HepG2 (cell line): ENCODE data around the gene SH3D19. TPM values are rescaled to one million over a fixed set of nuclear protein-coding genes. Genes with fewer than 3 reads are reported as not detected.

Source experiments
- CEBPG ChIP-seq: IDR thresholded peaks from 2 replicates; pipeline ENCODE4 v1.6.1; 2016
- DBP ChIP-seq: sonication (generic); formaldehyde crosslinking; IDR thresholded peaks from 2 replicates; pipeline ENCODE4 v1.4.0; 2020; ENCODE audit warnings: missing genetic modification reagents; ENCODE audit errors: not compliant biosample characterization
- FOXP1 ChIP-seq, 2 experiments: fragments of 450-650 bp in 1 of 2; IDR thresholded peaks; 2 replicates each; pipeline ENCODE4 v1.6.1; 2017 to 2018; ENCODE audit warnings: antibody characterized with exemption in 1 of 2
- GZF1 ChIP-seq: sonication (generic); formaldehyde crosslinking; IDR thresholded peaks from 2 replicates; pipeline ENCODE4 v1.5.1; 2020; ENCODE audit warnings: mild to moderate bottlenecking, missing genetic modification reagents
- HNF4G ChIP-seq, 2 experiments: sonication (generic) in 1 of 2; formaldehyde crosslinking in 1 of 2; IDR thresholded peaks; 2 replicates each; pipeline versions ENCODE4 v1.4.0 to v1.6.1; 2011 to 2020; ENCODE audit warnings: borderline replicate concordance in 2 of 2, low read depth in 2 of 2, mild to moderate bottlenecking in 2 of 2, low read length in 1 of 2, missing genetic modification reagents in 1 of 2, moderate library complexity in 1 of 2
- HOXA9 ChIP-seq: sonication (generic); formaldehyde crosslinking; IDR thresholded peaks from 2 replicates; pipeline ENCODE4 v1.8.1; 2022; ENCODE audit warnings: missing genetic modification reagents, mild to moderate bottlenecking, moderate library complexity, borderline replicate concordance
- KDM3A ChIP-seq: IDR thresholded peaks from 2 replicates; pipeline ENCODE4 v1.6.1; 2018; ENCODE audit warnings: low read depth, missing compliant biosample characterization
- KLF15 ChIP-seq: sonication (generic); formaldehyde crosslinking; IDR thresholded peaks from 2 replicates; pipeline ENCODE4 v1.8.1; 2023; ENCODE audit warnings: borderline replicate concordance, mild to moderate bottlenecking, inconsistent platforms, missing genetic modification reagents, mixed read lengths
- MAFK ChIP-seq, 2 experiments: IDR thresholded peaks in 1 of 2; conservative IDR thresholded peaks in 1 of 2; 2 replicates each; pipeline ENCODE4 v1.6.1; 2011; ENCODE audit warnings: improper control_type of control experiment in 2 of 2, low read length in 2 of 2
- NFKBIZ ChIP-seq: IDR thresholded peaks from 2 replicates; pipeline ENCODE4 v1.6.1; 2018; ENCODE audit warnings: missing genetic modification reagents, missing compliant biosample characterization
- PBX2 ChIP-seq: IDR thresholded peaks from 2 replicates; pipeline ENCODE4 v1.6.1; 2016; ENCODE audit warnings: control low read depth
- PBX3 ChIP-seq: sonication (generic); formaldehyde crosslinking; IDR thresholded peaks from 2 replicates; pipeline ENCODE4 v1.8.1; 2023; ENCODE audit warnings: missing genetic modification reagents, inconsistent platforms, borderline replicate concordance
- PITX1 ChIP-seq: sonication (generic); formaldehyde crosslinking; IDR thresholded peaks from 2 replicates; pipeline ENCODE4 v1.5.1; 2020; ENCODE audit warnings: mild to moderate bottlenecking, missing genetic modification reagents
- PRDM10 ChIP-seq: sonication (generic); formaldehyde crosslinking; IDR thresholded peaks from 2 replicates; pipeline ENCODE4 v1.4.0; 2020; ENCODE audit warnings: low read depth, missing genetic modification reagents
- RXRB ChIP-seq: IDR thresholded peaks from 2 replicates; pipeline ENCODE4 v1.6.1; 2016; ENCODE audit warnings: borderline replicate concordance, missing genetic modification reagents, missing compliant biosample characterization
- SP1 ChIP-seq, 2 experiments: fragments of 450-650 bp in 1 of 2; sonication (generic) in 1 of 2; formaldehyde crosslinking in 1 of 2; IDR thresholded peaks; 2 replicates each; pipeline versions ENCODE4 v1.4.0 to v1.6.1; 2016 to 2020; ENCODE audit warnings: missing genetic modification reagents in 1 of 2
- ZNF207 ChIP-seq: fragments of 450-650 bp; IDR thresholded peaks from 2 replicates; pipeline ENCODE4 v1.6.1; 2016; ENCODE audit warnings: antibody characterized with exemption, borderline replicate concordance
- ZNF225 ChIP-seq: sonication (generic); formaldehyde crosslinking; IDR thresholded peaks from 2 replicates; pipeline ENCODE4 v1.4.0; 2020; ENCODE audit warnings: mild to moderate bottlenecking, missing genetic modification reagents
- ZNF280B ChIP-seq: sonication (generic); formaldehyde crosslinking; IDR thresholded peaks from 2 replicates; pipeline ENCODE4 v1.5.0; 2020; ENCODE audit warnings: missing genetic modification reagents, mild to moderate bottlenecking, borderline replicate concordance
- ZNF431 ChIP-seq: sonication (generic); formaldehyde crosslinking; IDR thresholded peaks from 2 replicates; pipeline ENCODE4 v1.9.0; 2022; ENCODE audit warnings: missing genetic modification reagents, low read depth, mild to moderate bottlenecking, borderline replicate concordance
- ZNF572 ChIP-seq: sonication (generic); formaldehyde crosslinking; IDR thresholded peaks from 2 replicates; pipeline ENCODE4 v1.5.1; 2020; ENCODE audit warnings: mild to moderate bottlenecking, missing genetic modification reagents
- ZNF883 ChIP-seq: sonication (generic); formaldehyde crosslinking; IDR thresholded peaks from 2 replicates; pipeline ENCODE4 v1.5.1; 2020; ENCODE audit warnings: mild to moderate bottlenecking, missing genetic modification reagents; ENCODE audit errors: not compliant biosample characterization
- polyA plus RNA-seq, 8 experiments: library from polyadenylated mRNA; depleted of rRNA in 3 of 8; stranded (reverse) in 7 of 8; unstranded in 1 of 8; fragments of >200 nt; fragmentation: Illumina TruSeq in 4 of 8; extraction: Trizol in 4 of 8; gene quantifications; 2 replicates each; pipeline versions ENCODE4 v1.2.1 to v1.2.3, GENCODE V29; 2011 to 2016; ENCODE audit warnings: low read depth in 4 of 8, missing spikeins in 1 of 8, mixed read lengths in 1 of 8; ENCODE audit not compliant: insufficient read depth in 1 of 8
- total RNA-seq, 5 experiments: library from RNA; depleted of rRNA; stranded (reverse); fragments of >200 nt; fragmentation: Illumina TruSeq; extraction: Trizol; gene quantifications; 2 replicates each; pipeline ENCODE4 v1.2.3, GENCODE V29; 2016; ENCODE audit warnings: low read depth in 1 of 5

SH3D19 gene
- total and polyA plus RNA-seq, 2 of the 13 experiments (the other 11 are each of a cell fraction or from before 2014, with no cell fraction given): 31.2 to 38.0 TPM

DNA sequence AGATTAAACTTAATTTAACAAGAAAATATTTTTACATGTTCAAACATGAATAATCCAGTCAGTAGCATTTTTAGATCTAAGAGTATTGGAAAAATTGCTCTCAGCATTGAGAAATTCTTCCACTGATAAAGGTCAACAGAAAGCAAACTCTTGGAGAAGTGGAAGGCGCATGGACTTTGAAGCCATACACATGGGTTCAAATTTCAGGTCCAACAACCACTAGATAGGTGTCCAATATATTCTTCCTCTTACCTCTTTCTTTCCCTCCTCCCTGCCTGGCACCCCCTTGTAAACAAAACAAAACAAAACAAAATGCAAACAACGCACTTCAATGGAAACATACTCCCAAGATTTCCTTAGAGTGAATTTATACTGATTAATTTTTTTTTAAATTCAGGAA, 76.9 kb downstream of the SH3D19 start (continued):
- TF ChIP-seq ZNF572 (CRISPR knock-in tag) (no peak), NFKBIZ (CRISPR knock-in tag) (no peak), PBX3 (CRISPR knock-in tag) (no peak), MAFK (conservative IDR thresholded peaks at IDR 0.05 in 1 of 2, IDR thresholded peaks at IDR 0.05 in 1 of 2; ENCODE audit: low read length in 2 of 2) (no peak), HNF4G (IDR thresholded peaks at IDR 0.05; ENCODE audit: borderline replicate concordance, low read depth, low read length) (peak; percentile 78), HNF4G (CRISPR knock-in tag; IDR thresholded peaks at IDR 0.05; ENCODE audit: borderline replicate concordance, low read depth) (peak; percentile 31; the same call in 1 of the 2 replicates), GZF1 (no peak), DBP (CRISPR knock-in tag) (no peak), KLF15 (no peak), RXRB (CRISPR knock-in tag) (no peak), ZNF431 (CRISPR knock-in tag) (no peak), SP1 (IDR thresholded peaks at IDR 0.05) (no peak), SP1 (CRISPR knock-in tag; IDR thresholded peaks at IDR 0.05) (no peak), PRDM10 (CRISPR knock-in tag) (no peak), PBX2 (CRISPR knock-in tag) (no peak), ZNF225 (CRISPR knock-in tag) (no peak), ZNF207 (no peak), ZNF883 (CRISPR knock-in tag) (no peak), PITX1 (no peak), KDM3A (CRISPR knock-in tag) (no peak), HOXA9 (CRISPR knock-in tag) (no peak), FOXP1 (IDR thresholded peaks at IDR 0.05) (no peak), FOXP1 (CRISPR knock-in tag; IDR thresholded peaks at IDR 0.05) (peak; percentile 64; the same call in 1 of the 2 replicates), CEBPG (CRISPR knock-in tag) (peak; percentile 18; the same call in 1 of the 2 replicates), ZNF280B (CRISPR knock-in tag) (no peak)
